ENCODE measurements around the gene GRIK5.
"Not testable (repeated sequence)": the region's sequence is repeated elsewhere in the genome, so short reads cannot be mapped to it uniquely, and the experiment has no call there.

The GRIK5 gene

GRCh38 chr19:42051166-42052115 lies 18.6 kb downstream of the GRIK5 start:
- DNase-seq (ENCODE audit: low read depth): no peak

DNA sequence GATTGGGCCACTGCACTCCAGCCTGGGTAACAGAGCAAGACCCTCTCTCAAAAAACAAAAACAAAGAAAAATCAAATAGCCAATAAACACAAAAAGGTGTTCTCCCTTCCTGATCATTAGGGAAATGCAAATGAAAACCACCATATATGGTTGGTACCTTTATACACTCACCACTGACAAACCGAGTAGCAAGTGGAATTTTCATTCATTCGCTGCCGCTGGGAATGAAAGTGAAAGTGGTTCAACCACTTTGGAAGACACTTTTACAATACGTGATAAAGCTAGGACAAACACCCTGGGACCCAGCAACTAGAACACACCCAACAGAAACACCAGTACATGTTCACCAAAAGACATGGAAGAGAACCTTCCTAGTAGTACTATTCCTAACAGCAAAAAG lies 21.0 kb downstream of the GRIK5 start:
- no peak for DNase-seq (ENCODE audit: low read depth)

GRCh38 chr19:42045575-42045974 lies 24.4 kb downstream of the GRIK5 start:
- DNase-seq (ENCODE audit: low read depth): no peak

DNA sequence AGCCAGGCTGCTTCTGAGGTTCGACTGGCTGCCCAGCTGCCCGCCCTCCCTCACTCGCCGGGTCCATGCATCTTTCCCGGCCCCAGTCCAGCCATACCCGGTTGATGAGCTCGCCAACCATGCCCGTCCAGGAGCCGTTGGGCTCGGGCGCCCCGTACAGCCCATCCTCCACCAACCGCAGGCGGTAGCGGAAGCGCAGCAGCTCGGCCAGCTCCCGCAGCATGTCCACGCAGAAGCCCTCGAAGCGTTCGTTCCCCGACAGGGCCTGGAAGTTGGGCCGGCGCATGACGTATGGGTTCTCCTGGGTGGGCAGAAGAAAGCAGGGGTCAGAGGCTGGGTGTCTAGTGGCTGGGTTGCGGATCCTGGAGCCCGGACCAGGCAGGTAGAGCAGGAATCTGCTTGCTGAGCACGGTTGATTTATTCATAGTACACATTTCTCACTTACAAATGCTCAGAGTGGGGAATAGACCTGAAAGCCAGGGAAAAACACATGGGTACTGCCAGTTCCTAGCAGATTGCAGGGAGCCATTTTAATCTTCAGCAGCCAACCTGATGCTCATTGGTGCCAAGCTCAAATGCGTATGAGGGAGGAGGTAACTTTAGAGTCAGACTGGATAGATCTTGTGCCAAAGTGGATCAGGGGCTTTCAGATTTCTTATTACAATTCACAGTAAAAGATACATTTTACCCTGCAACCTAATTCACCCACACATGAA lies 27.4 kb downstream of the GRIK5 start:
- no peak for DNase-seq (ENCODE audit: low read depth)

GRCh38 chr19:42040491-42040890 lies 29.5 kb downstream of the GRIK5 start:
- DNase-seq (ENCODE audit: low read depth): not testable (repeated sequence)

DNA sequence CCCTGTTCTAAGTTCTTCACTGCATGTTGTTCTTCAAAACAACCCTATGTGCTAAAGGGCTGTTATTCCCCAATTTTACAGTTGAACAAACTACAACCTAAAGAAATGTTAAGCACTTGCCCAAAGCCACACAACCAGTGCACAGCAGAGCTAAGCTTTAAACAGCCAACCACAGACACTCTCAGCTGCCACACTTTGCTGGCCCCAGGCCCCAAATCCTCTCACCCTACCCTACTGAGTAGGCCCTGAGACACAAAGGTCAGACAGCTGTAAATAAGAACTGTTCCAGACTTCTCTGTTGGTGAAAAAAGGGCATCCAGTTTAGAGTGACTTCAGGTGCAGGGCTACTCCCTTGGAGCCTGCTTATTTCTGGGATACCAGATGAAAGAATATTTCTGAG lies 30.0 kb downstream of the GRIK5 start:
- no peak for DNase-seq (ENCODE audit: low read depth)

DNA sequence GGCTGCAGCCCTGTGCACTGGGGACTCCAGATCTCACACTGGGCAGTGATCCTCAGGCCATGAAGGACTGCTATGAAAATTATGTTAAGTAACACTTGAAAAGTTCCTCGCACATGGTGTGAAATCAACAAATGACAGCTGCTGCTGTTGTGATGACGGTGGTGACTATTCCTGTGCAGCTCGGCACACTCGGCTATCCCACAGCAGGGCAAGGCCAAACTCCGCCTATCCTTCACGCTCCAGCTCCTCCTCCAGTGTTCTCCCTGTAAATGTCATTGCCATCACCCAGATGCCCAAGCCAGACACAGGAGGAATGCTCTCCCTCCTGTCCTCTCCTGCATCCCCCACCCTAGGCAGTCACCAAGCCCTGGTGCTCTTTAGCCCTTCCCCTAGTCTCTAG lies 31.3 kb downstream of the GRIK5 start:
- DNase-seq (ENCODE audit: low read depth): no peak

GRCh38 chr19:42037649-42038048 lies 32.4 kb downstream of the GRIK5 start:
- DNase-seq (ENCODE audit: low read depth): no peak

DNA sequence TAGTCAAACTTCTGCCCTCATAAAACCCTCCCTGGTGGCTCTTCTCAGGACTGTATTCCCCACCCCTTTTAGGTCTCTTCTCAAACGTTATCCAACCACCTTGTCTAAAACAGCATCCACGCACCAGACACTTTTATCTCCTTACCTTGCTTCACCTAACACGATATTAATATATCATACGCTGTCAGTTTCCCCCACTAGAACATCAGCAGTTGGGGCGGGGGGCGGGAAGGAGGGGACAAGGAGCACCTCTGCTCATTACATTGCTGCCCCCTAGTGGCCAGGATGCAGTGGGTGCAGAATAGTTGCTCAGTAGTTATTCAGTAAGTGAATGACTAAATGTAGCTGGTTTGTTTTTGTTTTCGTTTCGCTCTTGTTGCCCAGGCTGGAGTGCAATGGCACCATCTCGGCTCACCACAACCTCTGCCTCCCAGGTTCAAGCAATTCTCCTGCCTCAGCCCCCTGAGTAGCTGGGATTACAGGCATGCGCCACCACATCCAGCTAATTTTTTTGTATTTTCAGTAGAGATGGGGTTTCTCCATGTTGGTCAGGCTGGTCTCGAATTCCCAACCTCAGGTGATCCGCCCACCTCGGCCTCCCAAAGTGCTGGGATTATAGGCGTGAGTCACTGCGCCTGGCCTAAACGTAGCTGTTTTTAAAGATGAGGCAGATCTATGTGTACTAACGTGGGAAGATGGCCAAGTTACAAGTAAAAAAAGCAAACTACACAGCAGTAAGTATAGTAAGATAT lies 35.2 kb downstream of the GRIK5 start:
- DNase-seq (ENCODE audit: low read depth): peak; percentile 39

DNA sequence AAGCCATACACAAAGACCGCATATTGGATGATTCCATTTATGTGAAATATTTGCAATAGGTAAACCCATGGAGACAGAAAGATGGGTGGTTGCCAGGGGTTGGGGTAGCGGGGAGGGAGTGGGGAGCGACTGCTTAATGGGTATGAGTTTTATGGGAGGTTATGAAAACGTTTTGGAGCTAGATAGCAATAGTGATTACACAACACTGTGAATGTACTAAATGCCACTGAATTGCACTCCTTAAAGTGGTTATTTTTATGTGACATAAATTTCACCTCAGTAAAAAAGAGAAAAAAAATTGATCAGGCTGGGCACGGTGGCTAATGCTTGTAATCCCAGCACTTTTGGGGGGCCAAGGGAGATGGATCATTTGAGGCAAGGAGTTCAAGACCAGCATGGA lies 36.6 kb downstream of the GRIK5 start:
- no peak for DNase-seq (ENCODE audit: low read depth)

DNA sequence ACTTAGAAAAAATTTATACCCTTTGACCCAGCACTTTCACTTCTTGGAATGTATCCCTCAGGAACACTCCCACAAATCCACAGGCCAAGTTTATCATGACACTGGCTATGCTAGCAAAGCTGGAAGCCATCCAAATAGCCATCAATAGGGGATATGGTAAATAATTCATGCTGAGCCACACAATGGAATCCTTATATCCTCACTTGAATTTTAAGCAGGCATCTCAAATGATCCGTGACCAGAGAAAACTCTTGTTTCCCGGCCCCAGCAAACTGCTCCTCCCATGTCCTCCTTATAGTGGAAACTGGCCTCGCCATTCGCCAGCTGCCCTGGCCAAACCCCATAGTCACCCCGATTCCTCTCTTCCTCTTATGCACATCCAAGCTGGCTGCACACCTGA lies 37.6 kb downstream of the GRIK5 start:
- no peak for DNase-seq (ENCODE audit: low read depth)

- DNase-seq (ENCODE audit: low read depth): no peak
Measured at GRCh38 chr19:42030645-42031440, 39.2 kb downstream of the GRIK5 start.

DNA sequence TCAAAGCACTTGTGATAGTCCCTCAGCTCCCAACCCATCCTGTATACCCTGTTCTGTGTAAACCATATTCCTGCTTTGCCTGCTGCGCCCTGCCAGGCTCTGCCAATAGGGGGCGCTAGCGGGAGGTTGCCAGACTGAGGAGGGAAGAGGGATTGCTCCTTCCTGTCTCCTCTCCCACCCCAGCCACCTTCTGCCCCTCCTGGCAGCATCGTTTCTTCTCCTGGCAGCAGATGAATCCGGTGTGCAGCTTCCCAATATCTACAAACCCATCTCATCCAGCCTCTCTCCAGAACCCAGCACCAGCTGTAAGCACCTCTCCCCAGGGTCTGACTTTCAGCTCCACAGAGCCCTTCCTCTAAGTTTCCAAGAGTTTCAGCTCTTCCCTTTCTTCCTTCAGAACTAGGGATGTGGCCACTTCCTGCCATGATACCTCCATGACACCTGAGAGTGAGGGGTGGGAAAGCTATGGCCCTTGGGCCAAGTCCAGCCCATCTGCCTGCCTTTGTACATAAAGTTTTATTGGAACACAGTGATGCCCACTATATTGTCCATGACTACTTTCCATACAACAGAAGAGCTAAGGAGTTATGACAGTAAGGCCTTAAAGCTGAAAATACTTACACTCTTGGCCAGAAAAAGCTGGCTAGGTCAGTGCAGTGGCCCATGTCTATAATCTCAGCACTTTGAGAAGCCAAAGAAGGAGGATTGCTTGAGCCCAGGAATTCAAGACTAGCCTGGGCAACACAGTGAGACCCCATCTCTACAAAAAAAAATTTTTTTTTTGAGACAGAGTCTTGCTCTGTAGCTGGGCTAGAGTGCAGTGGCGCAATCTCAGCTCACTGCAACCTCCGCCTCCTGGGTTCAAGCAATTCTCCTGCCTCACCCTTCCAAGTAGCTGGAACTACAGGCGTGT lies 41.4 kb downstream of the GRIK5 start:
- no peak for DNase-seq (ENCODE audit: low read depth)

GRCh38 chr19:42024622-42025111 lies 45.3 kb downstream of the GRIK5 start:
- peak; percentile 61 for DNase-seq (ENCODE audit: low read depth)

- DNase-seq (ENCODE audit: low read depth): no peak
Measured at GRCh38 chr19:42023943-42024260, 46.1 kb downstream of the GRIK5 start.

- DNase-seq (ENCODE audit: low read depth): no peak
Measured at GRCh38 chr19:42023121-42023942, 46.7 kb downstream of the GRIK5 start.

DNA sequence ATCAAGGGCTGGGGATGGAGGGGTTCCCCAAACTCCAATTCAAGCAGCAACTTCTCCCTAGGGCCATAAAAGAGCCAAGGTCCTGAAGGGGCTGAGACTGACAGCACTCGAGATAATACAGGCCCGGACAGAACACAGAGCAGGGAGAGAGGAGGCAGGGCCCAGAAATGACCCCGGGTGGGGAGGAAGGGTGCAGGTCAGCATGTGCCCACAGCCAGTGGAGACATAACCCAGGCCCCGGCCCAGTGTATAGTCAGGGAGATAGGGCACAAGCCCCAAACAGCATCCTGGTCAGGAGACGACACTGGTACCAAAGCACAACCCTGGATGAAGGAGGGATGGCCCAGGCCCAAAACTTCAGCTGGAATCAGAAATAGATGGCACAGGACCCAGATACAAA lies 47.4 kb downstream of the GRIK5 start:
- no peak for DNase-seq (ENCODE audit: low read depth)

GRCh38 chr19:42021185-42021584 lies 48.8 kb downstream of the GRIK5 start:
- DNase-seq (ENCODE audit: low read depth): no peak

DNA sequence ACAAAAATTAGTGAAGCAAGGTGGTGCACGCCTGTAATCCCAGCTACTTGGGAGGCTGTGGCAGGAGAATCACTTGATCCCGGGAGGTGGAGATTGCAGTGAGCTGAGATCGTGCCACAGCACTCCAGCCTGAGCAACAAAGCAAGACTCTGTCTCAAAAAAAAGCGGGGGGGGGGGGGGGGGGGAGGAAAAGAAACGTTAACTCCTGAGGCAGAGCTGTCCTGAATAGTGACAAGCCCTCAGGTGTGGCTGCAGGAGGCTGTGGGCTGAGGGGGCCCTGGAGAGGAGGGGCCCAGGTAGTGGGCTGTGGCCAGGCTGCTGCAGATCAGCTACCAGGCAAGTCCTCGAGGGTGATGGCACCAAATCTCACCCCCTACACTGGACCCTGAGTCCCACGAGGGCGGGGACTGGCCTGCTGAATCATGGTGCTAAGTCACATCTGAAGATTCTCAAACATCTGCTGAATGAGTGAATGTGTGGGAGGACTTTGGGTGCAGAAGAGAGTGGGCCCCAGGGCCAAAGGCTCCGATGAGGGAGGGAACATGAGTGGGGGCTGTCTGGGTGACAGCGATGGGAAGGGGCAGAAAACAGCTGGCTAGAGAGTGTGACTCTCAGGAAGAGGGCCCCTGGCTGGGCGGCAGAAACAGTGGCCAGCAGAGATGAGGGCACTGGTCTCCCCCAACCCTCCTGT lies 51.4 kb downstream of the GRIK5 start:
- DNase-seq (ENCODE audit: low read depth): no peak

Data from GM04504 (cell line).